ENCODE results near the gene SLC17A7. TPM values are rescaled to one million over a fixed set of nuclear protein-coding genes. Genes with fewer than 3 reads are reported as not detected.

SLC17A7 gene
- total RNA-seq, 4 donors from 2014 or later: 0.60 to 1.2 (median 1.1) TPM

GRCh38 chr19:49380391-49380790 is 60.9 kb downstream of the SLC17A7 start:
- 93% methylated on average over 3 of the region's 3 CpGs for WGBS
- no peaks in the 10 kb centered on the region for H3K36me3 ChIP-seq

More at GRCh38 chr19:49380391-49380790, 60.9 kb downstream of the SLC17A7 start:
- H3K27me3 ChIP-seq: no peaks in the 10 kb centered on the region
- TF ChIP-seq, protein P1, sequence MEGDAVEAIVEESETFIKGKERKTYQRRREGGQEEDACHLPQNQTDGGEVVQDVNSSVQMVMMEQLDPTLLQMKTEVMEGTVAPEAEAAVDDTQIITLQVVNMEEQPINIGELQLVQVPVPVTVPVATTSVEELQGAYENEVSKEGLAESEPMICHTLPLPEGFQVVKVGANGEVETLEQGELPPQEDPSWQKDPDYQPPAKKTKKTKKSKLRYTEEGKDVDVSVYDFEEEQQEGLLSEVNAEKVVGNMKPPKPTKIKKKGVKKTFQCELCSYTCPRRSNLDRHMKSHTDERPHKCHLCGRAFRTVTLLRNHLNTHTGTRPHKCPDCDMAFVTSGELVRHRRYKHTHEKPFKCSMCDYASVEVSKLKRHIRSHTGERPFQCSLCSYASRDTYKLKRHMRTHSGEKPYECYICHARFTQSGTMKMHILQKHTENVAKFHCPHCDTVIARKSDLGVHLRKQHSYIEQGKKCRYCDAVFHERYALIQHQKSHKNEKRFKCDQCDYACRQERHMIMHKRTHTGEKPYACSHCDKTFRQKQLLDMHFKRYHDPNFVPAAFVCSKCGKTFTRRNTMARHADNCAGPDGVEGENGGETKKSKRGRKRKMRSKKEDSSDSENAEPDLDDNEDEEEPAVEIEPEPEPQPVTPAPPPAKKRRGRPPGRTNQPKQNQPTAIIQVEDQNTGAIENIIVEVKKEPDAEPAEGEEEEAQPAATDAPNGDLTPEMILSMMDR (IDR thresholded peaks at IDR 0.05): no peak
- no peak for TF ChIP-seq POLR2AphosphoS5 (IDR thresholded peaks at IDR 0.05)
- TF ChIP-seq POLR2A (IDR thresholded peaks at IDR 0.05): no peak
- TF ChIP-seq EP300 (IDR thresholded peaks at IDR 0.05): no peak
- no peak overlapping the region for H3K4me3 ChIP-seq
- H3K27ac ChIP-seq: no peak overlapping the region
- DNase-seq (ENCODE audit: low spot score in 2 of 2): no peak
- H3K4me1 ChIP-seq: no peaks in the 10 kb centered on the region
- no peaks in the 10 kb centered on the region for H3K9me3 ChIP-seq

Other genes starting within 250 kb of the SLC17A7 start
- gene SLC6A16, start 116.3 kb downstream of the SLC17A7 start, total RNA-seq: 1 to 10 TPM in 1 of 4 donors, under 1 TPM in 2, not detected in 1; 0.23 to 1.4 (median 0.34) TPM
- 10 to 100 TPM in 1 of 4 donors, 1 to 10 TPM in 3; 2.9 to 25.7 (median 5.0) TPM for gene CD37, start 106.1 kb downstream of the SLC17A7 start, total RNA-seq
- 10 to 100 TPM; 10.6 to 15.4 (median 13.2) TPM for gene TEAD2, start 79.1 kb downstream of the SLC17A7 start, total RNA-seq
- gene DKKL1, start 77.7 kb downstream of the SLC17A7 start, total RNA-seq: not detected
- gene KASH5, start 53.3 kb downstream of the SLC17A7 start, total RNA-seq: not detected
- gene PTH2, start 18.1 kb downstream of the SLC17A7 start, total RNA-seq: not detected
- gene GFY, start 16.1 kb downstream of the SLC17A7 start, total RNA-seq: not detected
- gene PIH1D1, start 10.3 kb upstream of the SLC17A7 start, total RNA-seq: 100 to 1,000 TPM in 2 of 4 donors, 10 to 100 TPM in 2; 82.0 to 124 (median 104) TPM
- gene ALDH16A1, start 11.7 kb upstream of the SLC17A7 start, total RNA-seq: 10 to 100 TPM; 21.7 to 47.7 (median 35.9) TPM
- 1 to 10 TPM; 1.2 to 4.9 (median 4.4) TPM for gene FLT3LG, start 32.7 kb upstream of the SLC17A7 start, total RNA-seq
- gene RPL13A, start 46.1 kb upstream of the SLC17A7 start, total RNA-seq: 1,000 to 10,000 TPM; 2,613 to 5,154 (median 4,451) TPM
- 1,000 to 10,000 TPM; 3,049 to 5,024 (median 4,623) TPM for gene RPS11, start 54.9 kb upstream of the SLC17A7 start, total RNA-seq
- 100 to 1,000 TPM in 3 of 4 donors, 10 to 100 TPM in 1; 96.2 to 136 (median 112) TPM for gene FCGRT, start 71.1 kb upstream of the SLC17A7 start, total RNA-seq
- 10 to 100 TPM in 2 of 4 donors, 1 to 10 TPM in 2; 4.9 to 18.8 (median 9.0) TPM for gene RCN3, start 86.5 kb upstream of the SLC17A7 start, total RNA-seq
- 10 to 100 TPM; 42.5 to 85.6 (median 68.9) TPM for gene NOSIP, start 139.0 kb upstream of the SLC17A7 start, total RNA-seq
- gene PRRG2, start 139.8 kb upstream of the SLC17A7 start, total RNA-seq: 10 to 100 TPM; 13.8 to 21.2 (median 16.7) TPM
- 10 to 100 TPM; 24.6 to 50.3 (median 38.9) TPM for gene PRR12, start 149.7 kb upstream of the SLC17A7 start, total RNA-seq
- 10 to 100 TPM; 12.9 to 28.8 (median 18.6) TPM for gene RRAS, start 198.6 kb upstream of the SLC17A7 start, total RNA-seq
- gene SCAF1, start 200.7 kb upstream of the SLC17A7 start, total RNA-seq: 10 to 100 TPM; 22.1 to 36.9 (median 28.5) TPM
- 100 to 1,000 TPM in 1 of 4 donors, 10 to 100 TPM in 3; 61.3 to 164 (median 81.0) TPM for gene IRF3, start 224.3 kb upstream of the SLC17A7 start, total RNA-seq
- 10 to 100 TPM in 1 of 4 donors, 1 to 10 TPM in 3; 3.1 to 28.0 (median 7.5) TPM for gene BCL2L12, start 224.4 kb upstream of the SLC17A7 start, total RNA-seq
- 100 to 1,000 TPM; 101 to 142 (median 112) TPM for gene PRMT1, start 235.7 kb upstream of the SLC17A7 start, total RNA-seq
- 1 to 10 TPM; 1.8 to 7.6 (median 4.1) TPM for gene ADM5, start 248.1 kb upstream of the SLC17A7 start, total RNA-seq
- gene CPT1C, start 249.6 kb upstream of the SLC17A7 start, total RNA-seq: 1 to 10 TPM in 1 of 4 donors, under 1 TPM in 3; 0.57 to 1.2 (median 0.92) TPM

Measured in suprapubic skin (tissue), 4 donors.